ENCODE measurements around the gene ITPK1. TPM values are rescaled to one million over a fixed set of nuclear protein-coding genes. Genes with fewer than 3 reads are reported as not detected.

ITPK1 gene
- total RNA-seq, 1 donor from 2014 or later = 30.5 TPM

GRCh38 chr14:92971601-92972180 is 144.0 kb downstream of the ITPK1 start:
- TF ChIP-seq CTCF (IDR thresholded peaks at IDR 0.05; ENCODE audit: unreplicated experiment) = no peak
- H3K27me3 Mint-ChIP-seq (ENCODE audit: low read depth) = no peaks in the 10 kb centered on the region
- H3K4me3 Mint-ChIP-seq = no peak overlapping the region
- H3K9me3 Mint-ChIP-seq = peaks cover 20% of the 10 kb centered on the region
- no peaks in the 10 kb centered on the region for H3K4me1 Mint-ChIP-seq
- no peak overlapping the region for H3K27ac Mint-ChIP-seq
- DNase-seq (ENCODE audit: low spot score in 2 of 2, unreplicated experiment in 2 of 2) = no peak
- H3K36me3 Mint-ChIP-seq = peaks cover 10% of the 10 kb centered on the region

- no peaks in the 10 kb centered on the region for H3K27me3 Mint-ChIP-seq (ENCODE audit: low read depth)
- peaks cover 17% of the 10 kb centered on the region for H3K9me3 Mint-ChIP-seq
These were observed 145.5 kb downstream of the ITPK1 start for GRCh38 chr14:92970271-92970670.

GRCh38 chr14:92969871-92970270 is 145.9 kb downstream of the ITPK1 start:
- Mint-ChIP-seq H3K4me1 (no peaks in the 10 kb centered on the region), H3K27ac (no peak overlapping the region), H3K9me3 (peaks cover 21% of the 10 kb centered on the region), H3K4me3 (no peak overlapping the region), H3K36me3 (peaks cover 5% of the 10 kb centered on the region), H3K27me3 (ENCODE audit: low read depth) (no peaks in the 10 kb centered on the region)
- TF ChIP-seq CTCF (IDR thresholded peaks at IDR 0.05; ENCODE audit: unreplicated experiment) = no peak
- DNase-seq (ENCODE audit: low spot score in 2 of 2, unreplicated experiment in 2 of 2) = no peak

More at GRCh38 chr14:92970271-92970670, 145.5 kb downstream of the ITPK1 start:
- no peak for DNase-seq (ENCODE audit: low spot score in 2 of 2, unreplicated experiment in 2 of 2)
- no peaks in the 10 kb centered on the region for H3K4me1 Mint-ChIP-seq
- no peak overlapping the region for H3K4me3 Mint-ChIP-seq
- no peak for TF ChIP-seq CTCF (IDR thresholded peaks at IDR 0.05; ENCODE audit: unreplicated experiment)
- peaks cover 1% of the 10 kb centered on the region for H3K36me3 Mint-ChIP-seq
- no peak overlapping the region for H3K27ac Mint-ChIP-seq

- no peak overlapping the region for H3K4me3 Mint-ChIP-seq
- DNase-seq (ENCODE audit: low spot score in 2 of 2, unreplicated experiment in 2 of 2) = no peak
- no peak overlapping the region for H3K27ac Mint-ChIP-seq
- no peaks in the 10 kb centered on the region for H3K27me3 Mint-ChIP-seq (ENCODE audit: low read depth)
- H3K4me1 Mint-ChIP-seq = no peaks in the 10 kb centered on the region
- TF ChIP-seq CTCF (IDR thresholded peaks at IDR 0.05; ENCODE audit: unreplicated experiment) = no peak
- H3K9me3 Mint-ChIP-seq = peaks cover 21% of the 10 kb centered on the region
- peaks cover 5% of the 10 kb centered on the region for H3K36me3 Mint-ChIP-seq
These were observed 146.3 kb downstream of the ITPK1 start for GRCh38 chr14:92969430-92969829.

- Mint-ChIP-seq H3K27me3 (ENCODE audit: low read depth) (no peaks in the 10 kb centered on the region), H3K9me3 (peaks cover 21% of the 10 kb centered on the region), H3K27ac (no peak overlapping the region), H3K36me3 (peaks cover 6% of the 10 kb centered on the region), H3K4me3 (no peak overlapping the region), H3K4me1 (peaks cover 7% of the 10 kb centered on the region)
- DNase-seq (ENCODE audit: low spot score in 2 of 2, unreplicated experiment in 2 of 2) = no peak
- TF ChIP-seq CTCF (IDR thresholded peaks at IDR 0.05; ENCODE audit: unreplicated experiment) = no peak
These were observed 147.3 kb downstream of the ITPK1 start for GRCh38 chr14:92968291-92969020.

Measured in mesothelial cell of epicardium (in vitro differentiated cells).